Activated effector memory CD4-positive, alpha-beta T cell treated with Interleukin-2 at 50 U/mL for 16 hours (primary cell): ENCODE data around the gene HHIPL1.
A peak's percentile ranks its signal among the peaks of the same experiment; 100 is the strongest.

Experiments
- DNase-seq: peaks from one replicate; pipeline ENCODE4 v3.0.0-alpha.2; 2020

Gene HHIPL1

GRCh38 chr14:99662846-99663245, 17.9 kb downstream of the HHIPL1 start:
- DNase-seq = no peak

GRCh38 chr14:99663386-99664057, 18.6 kb downstream of the HHIPL1 start:
- no peak for DNase-seq

DNA sequence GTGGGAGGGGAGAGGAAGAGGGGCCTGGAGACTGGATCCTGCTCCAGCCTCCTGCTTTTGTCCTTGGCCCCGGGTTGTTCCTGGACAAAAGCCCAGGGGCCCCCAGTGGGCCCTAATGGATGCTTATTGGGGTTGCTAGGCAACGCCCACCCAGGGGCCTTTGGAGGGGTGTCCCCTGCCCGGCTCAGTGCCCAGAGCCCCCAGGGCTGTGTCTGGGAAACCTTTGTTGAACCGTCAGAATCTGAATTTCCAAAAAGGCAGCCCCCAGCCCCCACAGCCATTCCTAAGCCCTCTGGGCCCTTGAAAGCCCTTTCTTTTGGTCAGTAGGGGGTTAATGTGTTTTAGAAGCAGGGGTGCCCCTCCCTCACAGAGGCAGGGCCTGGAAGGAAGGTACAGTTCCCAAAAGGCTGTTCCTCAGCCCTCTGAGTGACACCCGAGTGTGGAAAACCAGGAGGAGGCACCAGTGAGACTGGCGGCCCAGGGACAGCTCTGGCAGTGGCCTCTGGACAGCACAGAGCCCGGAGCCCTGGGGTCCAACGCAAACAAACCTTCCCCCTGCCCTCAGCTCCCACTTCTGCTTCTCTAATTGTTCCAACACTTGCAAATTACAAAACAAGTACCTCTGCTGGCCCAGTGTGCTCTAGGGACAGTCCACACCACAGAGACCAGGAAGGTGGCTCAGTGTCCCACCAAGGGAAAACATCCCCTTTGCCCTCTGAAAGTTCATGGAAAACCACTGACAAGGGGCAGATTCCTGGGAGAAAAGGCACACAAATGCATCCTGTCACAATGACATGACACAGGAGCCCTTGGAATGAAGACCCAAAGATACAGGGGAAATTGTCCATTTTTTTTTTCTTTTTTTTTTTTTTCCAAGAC, 19.4 kb downstream of the HHIPL1 start:
- DNase-seq = no peak

GRCh38 chr14:99664937-99665273, 20.0 kb downstream of the HHIPL1 start:
- DNase-seq = no peak

DNA sequence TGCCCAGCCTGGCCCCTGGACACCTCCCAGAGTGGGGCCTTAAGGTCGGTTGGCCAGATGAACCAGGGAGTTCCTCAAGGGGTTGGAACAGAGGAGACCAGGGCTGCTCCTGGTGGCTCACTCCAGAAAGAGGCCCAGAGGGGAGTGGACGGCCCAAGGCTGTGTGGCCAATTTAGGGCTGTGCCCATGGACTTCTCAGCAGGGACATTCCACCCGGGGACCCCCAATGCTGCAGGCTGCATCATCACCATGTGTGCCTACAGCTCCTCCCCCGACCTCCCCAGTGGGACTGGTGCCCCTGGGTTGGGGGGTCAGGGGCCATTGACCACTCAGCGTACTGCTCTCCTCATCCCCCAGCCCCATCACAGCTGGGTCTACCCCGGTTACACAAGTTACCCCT, 21.6 kb downstream of the HHIPL1 start:
- no peak for DNase-seq

DNA sequence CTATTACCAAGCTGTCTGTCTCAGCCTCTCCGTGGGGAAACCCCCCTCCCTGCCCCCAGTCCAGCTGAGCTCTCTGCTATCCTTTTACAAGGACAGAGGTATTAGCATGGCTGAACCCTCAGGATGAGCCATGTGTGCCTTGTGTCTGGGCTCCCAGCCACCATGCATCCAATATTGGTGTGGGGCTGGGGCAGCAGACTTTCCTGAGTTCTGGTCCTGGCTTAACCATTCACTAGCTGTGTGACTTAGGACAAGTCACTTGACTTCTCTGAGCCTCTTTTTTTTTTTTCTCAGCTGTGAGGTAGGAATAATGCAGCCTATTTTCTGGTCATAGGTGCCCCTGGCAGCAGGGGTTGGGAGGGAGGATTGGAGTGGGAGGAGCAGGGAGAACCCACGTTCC, 22.1 kb downstream of the HHIPL1 start:
- no peak for DNase-seq

- DNase-seq = no peak
Measured at GRCh38 chr14:99667821-99668220, 22.9 kb downstream of the HHIPL1 start.

- DNase-seq = no peak
Measured at GRCh38 chr14:99668307-99669295, 23.7 kb downstream of the HHIPL1 start.

DNA sequence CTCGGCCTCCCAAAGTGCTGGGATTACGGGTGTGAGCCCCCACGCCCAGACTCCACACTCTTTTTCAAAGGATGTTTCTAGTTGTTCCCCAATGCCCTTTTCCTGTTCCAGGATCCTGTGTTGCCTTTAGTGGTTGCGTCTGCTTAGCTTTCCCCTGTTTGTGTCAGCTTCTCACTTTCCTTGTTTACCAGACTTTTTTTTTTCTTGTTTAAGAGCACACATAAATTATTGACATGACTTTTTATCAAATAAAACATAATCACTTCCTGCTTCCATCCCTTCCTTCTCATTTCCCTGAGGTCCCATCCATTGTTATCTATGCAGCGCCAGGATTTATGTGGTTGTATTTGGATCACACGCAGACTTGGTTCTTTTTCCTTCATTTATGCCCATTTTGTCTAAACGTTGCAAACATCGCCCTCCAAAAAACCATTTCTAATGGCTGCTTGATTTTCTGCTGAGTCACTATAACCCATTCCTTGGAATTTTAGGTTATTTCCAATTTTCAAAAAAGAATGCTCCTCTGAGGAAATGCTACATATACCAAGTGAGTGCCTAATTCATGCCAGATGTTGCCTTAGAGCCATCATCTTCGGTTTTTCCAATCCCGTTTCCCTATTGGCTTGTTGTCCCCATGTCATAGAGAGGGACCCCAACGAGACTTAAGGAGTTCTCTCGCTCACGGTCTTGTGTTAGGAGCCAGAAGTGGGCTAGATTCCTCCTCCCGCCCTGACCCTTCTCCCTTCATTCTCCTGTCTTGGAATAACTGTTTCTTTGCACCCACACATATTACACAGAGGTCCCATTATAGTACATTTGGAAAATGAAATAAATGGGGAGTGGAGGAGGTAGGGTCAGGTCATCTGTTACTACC, 25.7 kb downstream of the HHIPL1 start:
- no peak for DNase-seq

GRCh38 chr14:99671235-99672224, 26.6 kb downstream of the HHIPL1 start:
- no peak for DNase-seq

DNA sequence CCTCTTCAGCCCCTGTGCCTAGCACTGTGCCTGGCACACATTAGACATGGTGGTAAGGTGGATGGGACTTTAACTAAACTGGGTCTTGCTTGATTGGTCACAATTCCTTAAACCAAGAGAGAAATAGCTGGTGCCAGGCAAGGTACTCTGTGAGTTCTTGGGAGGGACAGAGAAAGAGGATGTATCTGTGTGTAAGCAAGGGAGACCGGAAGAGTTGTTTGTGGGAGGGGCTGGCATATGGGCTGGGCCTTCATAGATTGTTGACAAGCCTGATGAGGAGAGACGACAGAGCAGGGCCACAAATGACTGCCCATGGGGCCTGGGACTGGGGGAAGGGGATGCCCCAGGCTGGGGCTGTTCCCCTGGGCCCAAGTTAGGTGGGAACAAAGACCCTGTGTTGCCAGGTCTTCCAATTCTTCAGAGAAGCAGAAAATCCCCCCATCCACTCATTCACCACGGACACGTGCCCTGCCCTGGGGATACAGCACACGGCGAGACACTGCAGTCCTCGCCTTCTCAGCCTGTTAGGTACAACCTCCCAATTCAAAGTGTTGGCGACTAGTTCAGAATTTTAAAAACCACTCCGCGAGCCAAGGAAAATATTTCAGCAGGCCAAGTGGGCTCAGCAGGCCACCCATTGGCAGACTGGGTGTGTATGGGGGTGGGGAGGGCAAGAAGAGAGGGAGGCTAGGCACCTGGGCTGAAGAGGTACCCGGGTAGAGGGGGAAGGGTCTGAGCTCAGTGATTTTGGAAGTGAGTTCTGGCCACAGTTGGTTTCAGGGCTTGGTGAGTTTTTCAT, 27.8 kb downstream of the HHIPL1 start:
- DNase-seq = peak; percentile 30

DNA sequence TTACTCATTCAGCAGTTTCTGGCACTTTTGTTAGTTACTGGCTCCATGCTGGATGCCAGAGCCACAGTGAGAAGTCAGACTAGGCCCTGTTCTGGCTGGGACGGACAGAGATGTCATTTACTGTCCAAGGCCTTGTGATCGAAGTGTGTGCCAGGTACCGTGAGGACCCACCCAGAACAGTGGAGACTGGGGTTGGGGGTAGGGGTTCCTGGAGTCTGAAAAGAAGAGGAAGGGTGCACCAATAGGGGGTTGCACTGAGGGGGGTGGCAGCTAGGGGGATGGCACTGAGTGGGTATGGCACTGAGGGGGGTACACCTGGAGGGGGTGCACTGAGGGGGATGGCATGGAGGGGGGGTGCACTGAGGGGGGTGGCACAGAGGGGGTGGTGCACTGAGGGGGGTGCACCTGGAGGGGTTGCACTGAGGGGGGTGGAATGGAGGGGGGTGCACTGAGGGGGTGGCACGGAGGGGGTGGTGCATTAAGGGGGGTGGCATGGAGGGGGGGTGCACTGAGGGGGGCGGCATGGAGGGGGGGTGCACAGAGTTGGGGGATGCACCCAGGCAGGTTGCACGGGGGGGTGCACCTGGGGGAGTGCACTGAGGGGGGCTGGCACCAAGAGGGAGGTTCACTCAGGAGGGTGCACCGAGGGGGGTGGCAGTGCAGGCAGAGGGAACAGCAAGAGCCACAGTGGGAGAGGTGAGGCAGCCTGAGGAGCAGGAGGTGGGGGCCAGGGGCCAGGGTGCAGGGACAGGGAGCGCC, 28.6 kb downstream of the HHIPL1 start:
- DNase-seq = no peak

DNA sequence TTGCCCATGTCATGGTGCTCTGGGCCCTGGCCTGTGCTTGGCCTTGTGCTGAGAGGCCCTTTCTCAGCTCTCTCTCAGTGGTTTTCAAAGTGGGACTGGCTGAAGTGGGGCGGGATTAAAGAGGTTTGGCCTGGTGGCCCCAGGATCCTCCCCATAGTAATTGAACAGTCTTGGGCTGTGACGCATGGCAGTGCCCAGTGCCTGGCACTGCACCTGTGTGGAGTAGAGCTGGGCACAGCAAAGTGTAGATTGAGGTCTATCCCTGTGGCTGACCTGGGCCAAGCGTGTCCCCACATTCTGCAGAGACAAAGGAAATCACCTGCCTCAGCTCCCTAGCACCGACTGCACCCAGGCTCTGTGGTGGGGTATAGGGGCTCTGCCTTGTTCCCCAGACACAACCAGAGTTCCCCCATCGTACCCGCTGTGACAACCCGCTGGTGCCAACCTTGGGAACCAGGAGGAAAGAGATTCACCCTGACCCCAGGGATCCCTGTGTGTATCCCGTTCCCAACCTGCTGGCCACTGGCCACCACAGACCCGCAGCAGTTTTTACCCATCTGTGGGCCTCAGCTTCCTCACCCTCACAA, 29.2 kb downstream of the HHIPL1 start:
- no peak for DNase-seq

DNA sequence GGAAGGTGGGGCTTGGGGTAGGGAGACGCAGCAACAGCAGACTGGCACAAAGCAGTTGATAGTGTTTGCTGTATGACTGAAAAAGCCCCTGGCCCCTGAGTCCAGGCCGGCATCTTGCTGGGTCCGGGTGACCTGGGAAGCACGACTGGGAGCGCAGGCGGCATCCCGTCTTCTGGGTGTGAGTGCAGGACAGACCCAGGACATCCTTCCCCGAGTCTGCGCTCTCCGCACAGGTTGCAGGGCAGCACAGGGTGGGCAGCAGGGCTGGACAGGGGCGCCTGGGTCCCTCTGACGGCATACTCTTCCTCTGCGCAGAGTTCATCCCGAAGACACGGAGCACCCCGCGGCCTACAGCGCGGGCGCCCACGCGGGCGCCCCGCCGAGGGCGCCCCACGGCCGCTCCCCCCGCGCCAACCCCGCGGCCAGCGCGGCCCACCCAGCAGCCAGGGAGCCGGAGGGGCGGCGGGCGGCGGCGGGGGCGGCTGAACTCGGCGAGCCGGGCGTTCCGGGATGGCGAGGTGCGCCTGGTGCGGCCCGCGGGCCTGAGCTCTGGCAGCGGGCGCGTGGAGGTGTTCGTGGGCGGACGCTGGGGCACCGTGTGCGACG, 29.9 kb downstream of the HHIPL1 start:
- DNase-seq = no peak

GRCh38 chr14:99675382-99675835, 30.5 kb downstream of the HHIPL1 start:
- no peak for DNase-seq

DNA sequence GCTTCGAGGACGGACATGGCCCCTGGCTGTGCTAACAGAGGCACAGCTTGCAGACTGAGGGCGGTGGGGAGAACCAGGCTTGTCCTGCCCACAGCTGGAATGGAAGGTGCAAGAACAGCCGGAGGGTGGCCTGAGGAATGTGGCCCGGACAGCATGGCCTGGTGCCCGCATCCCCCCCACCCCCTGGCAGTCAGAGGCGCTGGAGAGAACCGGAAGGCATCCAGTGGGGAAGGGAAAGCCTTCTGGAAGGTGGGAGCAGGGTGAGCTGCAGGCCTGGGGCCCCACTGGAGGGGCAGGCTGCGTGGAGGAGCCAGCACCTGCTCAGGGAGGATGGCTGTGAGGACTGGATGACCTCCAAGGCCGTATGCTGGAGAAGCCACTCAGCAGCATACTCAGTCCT, 31.0 kb downstream of the HHIPL1 start:
- no peak for DNase-seq

DNA sequence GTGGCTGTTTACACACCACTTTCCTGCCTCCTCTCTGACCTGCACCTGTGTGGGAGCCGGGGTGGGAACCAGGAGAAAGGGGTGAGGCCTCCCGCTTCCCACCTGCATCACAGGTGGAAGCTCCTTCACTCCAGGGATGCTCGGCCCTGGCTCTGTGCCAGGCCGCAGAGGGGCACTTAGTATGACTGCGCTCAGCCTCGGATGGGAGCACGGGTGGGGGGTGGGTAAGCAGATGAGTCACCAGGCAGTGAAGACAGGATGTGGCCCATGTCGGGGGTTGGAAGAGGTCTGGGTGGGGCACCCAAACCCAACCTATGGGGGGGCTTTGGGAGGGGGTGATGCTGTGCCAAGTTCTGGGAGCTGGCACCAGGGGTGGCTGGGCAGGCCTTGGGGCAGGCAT, 31.7 kb downstream of the HHIPL1 start:
- DNase-seq = peak; percentile 38
